ENCODE data around the gene DPPA5. TPM values are rescaled to one million over a fixed set of nuclear protein-coding genes. Genes with fewer than 3 reads are reported as not detected.
A peak's percentile ranks its signal among the peaks of the same experiment; 100 is the strongest.

The DPPA5 gene
- total and polyA plus RNA-seq, 2 experiments from 2014 or later, result 3.0 to 12.9 TPM

- TF ChIP-seq REST (IDR thresholded peaks at IDR 0.05; ENCODE audit: unreplicated experiment) (no peak), CREB1 (CRISPR knock-in tag; IDR thresholded peaks at IDR 0.05; ENCODE audit: low read depth) (no peak), ETS1 (IDR thresholded peaks at IDR 0.05) (no peak), ZNF331 (CRISPR knock-in tag; IDR thresholded peaks at IDR 0.05; ENCODE audit: low read depth) (no peak), POLR2AphosphoS5 (IDR thresholded peaks at IDR 0.05; ENCODE audit: low read depth) (no peak), JUNB (IDR thresholded peaks at IDR 0.05; ENCODE audit: unreplicated experiment) (no peak), STAT1 (IDR thresholded peaks at IDR 0.05; ENCODE audit: unreplicated experiment) (no peak), NANOG (IDR thresholded peaks at IDR 0.05; ENCODE audit: borderline replicate concordance) (no peak), EZH2 (IDR thresholded peaks at IDR 0.05; ENCODE audit: low read depth, unreplicated experiment) (no peak), EZH2phosphoT487 (IDR thresholded peaks at IDR 0.05; ENCODE audit: unreplicated experiment) (no peak), ZNF462 (CRISPR knock-in tag; IDR thresholded peaks at IDR 0.05) (no peak), ZNF114 (CRISPR knock-in tag; IDR thresholded peaks at IDR 0.05) (no peak), CTCF (conservative IDR thresholded peaks at IDR 0.05; ENCODE audit: low read depth in 2 of 2) (no peak)
- peaks cover 11% of the 10 kb centered on the region; the same call in 1 of the 2 replicates for H3K4me1 ChIP-seq (ENCODE audit: insufficient read depth)
- H3K36me3 ChIP-seq (ENCODE audit: insufficient read depth), result no peaks in the 10 kb centered on the region
- H4K20me1 ChIP-seq (replicated peaks; ENCODE audit: insufficient read depth), result no peaks in the 10 kb centered on the region
- 0 out of 2 replicates have a peak overlapping the region, but pooled peaks have one; percentile 16 for H2AFZ ChIP-seq
- no peaks in the 10 kb centered on the region for H3F3A ChIP-seq (replicated peaks; ENCODE audit: low read depth)
- no peak overlapping the region for H3K4me3 ChIP-seq
- no peak for ATAC-seq
- H3K36me3 Mint-ChIP-seq (ENCODE audit: low read depth), result no peaks in the 10 kb centered on the region
- no peak overlapping the region for H3K4me2 ChIP-seq
- H3K79me2 ChIP-seq (replicated peaks; ENCODE audit: insufficient read depth), result no peaks in the 10 kb centered on the region
- H3K27ac ChIP-seq (ENCODE audit: low read depth), result no peak overlapping the region
- H3K4me1 Mint-ChIP-seq, result peaks cover 8% of the 10 kb centered on the region
- no peak for DNase-seq (ENCODE audit: low spot score)
- H3K9me3 Mint-ChIP-seq, result peaks cover 10% of the 10 kb centered on the region; the same call in 2 of the 3 replicates
- H3K27ac Mint-ChIP-seq, result no peak overlapping the region
- peaks cover 2% of the 10 kb centered on the region for H3K27me3 Mint-ChIP-seq (ENCODE audit: insufficient read depth, low read depth, poor library complexity)
- H3K4me3 Mint-ChIP-seq, result no peak overlapping the region
- H3K9me2 ChIP-seq (ENCODE audit: insufficient read depth), result no peaks in the 10 kb centered on the region
- no peaks in the 10 kb centered on the region for H3K27me3 ChIP-seq (ENCODE audit: insufficient read depth)
Measured at GRCh38 chr6:73368675-73369074, 14.6 kb upstream of the DPPA5 start.
